Measurements from ENCODE around the gene RAB40C.

DNA sequence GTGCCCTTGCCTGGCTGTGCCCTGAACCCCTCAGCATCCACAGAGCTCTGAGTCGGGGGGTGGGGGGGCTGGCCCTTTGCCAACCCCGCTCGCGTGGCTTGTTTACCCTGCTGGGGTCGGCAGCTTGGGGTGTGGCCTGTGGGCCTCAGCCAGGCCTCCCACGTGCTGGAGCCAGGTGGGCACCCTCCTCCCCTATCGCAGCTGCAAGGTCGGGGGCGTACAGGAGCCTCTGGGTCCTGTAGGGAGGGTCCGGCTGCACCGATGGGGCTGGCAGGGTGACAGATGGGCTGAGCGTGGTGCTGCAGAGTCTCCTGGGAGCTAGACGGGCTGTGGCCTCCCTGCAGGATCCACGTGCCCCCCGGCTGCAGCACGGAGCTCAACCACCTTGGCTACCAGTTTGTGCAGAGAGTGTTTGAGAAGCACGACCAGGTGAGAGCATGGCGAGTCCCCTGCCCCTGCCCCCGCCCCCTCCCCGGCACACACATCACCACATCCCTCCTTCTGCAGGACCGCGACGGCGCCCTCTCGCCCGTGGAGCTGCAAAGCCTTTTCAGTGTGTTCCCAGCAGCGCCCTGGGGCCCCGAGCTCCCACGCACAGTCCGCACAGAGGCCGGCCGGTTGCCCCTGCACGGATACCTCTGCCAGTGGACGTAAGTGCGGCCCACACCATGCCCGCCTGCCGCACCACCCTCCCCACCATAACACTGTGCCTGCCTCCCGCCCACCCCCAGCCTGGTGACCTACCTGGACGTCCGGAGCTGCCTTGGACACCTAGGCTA, 81.7 kb downstream of the RAB40C start:
- TF ChIP-seq SP1 (IDR thresholded peaks at IDR 0.05): no peak
- TF ChIP-seq ELF4 (IDR thresholded peaks at IDR 0.05): no peak
- no peak for TF ChIP-seq BHLHE40 (IDR thresholded peaks at IDR 0.05; ENCODE audit: borderline replicate concordance)
- TF ChIP-seq FOXM1 (IDR thresholded peaks at IDR 0.05; ENCODE audit: borderline replicate concordance): no peak
- no peak for TF ChIP-seq SUZ12 (IDR thresholded peaks at IDR 0.05)
